GM12878 (cell line): ENCODE data around the gene OLA1.

Source experiments
- CEBPZ ChIP-seq: fragments of 150-350 bp; IDR thresholded peaks from 2 replicates; pipeline ENCODE4 v1.6.1; 2016; ENCODE audit warnings: low read depth, low read length
- ELK1 ChIP-seq: IDR thresholded peaks from 2 replicates; pipeline ENCODE4 v1.6.1; 2012; ENCODE audit warnings: low read depth, low read length, improper control_type of control experiment
- KDM1A ChIP-seq: fragments of 200-600 bp; sonication (generic); IDR thresholded peaks from 2 replicates; pipeline ENCODE4 v1.6.1; 2016; ENCODE audit warnings: borderline replicate concordance
- NFIC ChIP-seq: IDR thresholded peaks from 2 replicates; pipeline ENCODE4 v1.6.1; 2012; ENCODE audit warnings: low read depth, mild to moderate bottlenecking, inconsistent platforms, low read length, moderate library complexity
- POLR2A ChIP-seq: IDR thresholded peaks from 2 replicates; pipeline ENCODE4 v1.6.1; 2011; ENCODE audit warnings: low read depth, mild to moderate bottlenecking, low read length
- SMC3 ChIP-seq: IDR thresholded peaks from 2 replicates; pipeline ENCODE4 v1.6.1; 2011; ENCODE audit warnings: low read length, improper control_type of control experiment, borderline replicate concordance
- SRF ChIP-seq, 2 experiments: IDR thresholded peaks; 2 replicates each; pipeline ENCODE4 v1.6.1; 2011; ENCODE audit warnings: low read depth in 2 of 2, low read length in 2 of 2, mild to moderate bottlenecking in 1 of 2, moderate library complexity in 1 of 2
- USF1 ChIP-seq: IDR thresholded peaks from 2 replicates; pipeline ENCODE4 v1.6.1; 2011; ENCODE audit warnings: borderline replicate concordance, low read depth, mild to moderate bottlenecking, moderate library complexity, mixed read lengths, low read length; ENCODE audit not compliant: insufficient read depth; ENCODE audit errors: extremely low read length
- ZZZ3 ChIP-seq: IDR thresholded peaks from 2 replicates; pipeline ENCODE4 v1.6.1; 2011; ENCODE audit warnings: low read depth; ENCODE audit not compliant: control insufficient read depth, insufficient read length

- peak; percentile 95 for TF ChIP-seq POLR2A
- no peak for TF ChIP-seq ZZZ3
- TF ChIP-seq SRF (IDR thresholded peaks at IDR 0.05; ENCODE audit: low read depth in 2 of 2, low read length in 2 of 2) = no peak
- no peak for TF ChIP-seq NFIC
- no peak for TF ChIP-seq KDM1A
- no peak for TF ChIP-seq ELK1
- peak; percentile 50 for TF ChIP-seq USF1
- TF ChIP-seq CEBPZ = no peak; the same call in 1 of the 2 replicates
- no peak for TF ChIP-seq SMC3
Measured at GRCh38 chr2:174248187-174248997, at the start of gene OLA1.
